H1 (cell line): Measurements from ENCODE around the gene TMEM145.

Experiments used
- BACH1 ChIP-seq: IDR thresholded peaks from 2 replicates; pipeline ENCODE4 v1.6.1; 2012; ENCODE audit warnings: low read length, improper control_type of control experiment
- CREB1 ChIP-seq: IDR thresholded peaks from 2 replicates; pipeline ENCODE4 v1.6.1; 2012; ENCODE audit warnings: inconsistent platforms
- CTBP2 ChIP-seq: IDR thresholded peaks from 2 replicates; pipeline ENCODE4 v1.7.0; 2011; ENCODE audit warnings: borderline replicate concordance, mild to moderate bottlenecking, moderate library complexity, mixed read lengths, low read length; ENCODE audit not compliant: insufficient read depth, insufficient read length
- FOSL1 ChIP-seq: IDR thresholded peaks from 2 replicates; pipeline ENCODE4 v1.6.1; 2011; ENCODE audit warnings: mild to moderate bottlenecking, low read depth, low read length, moderate library complexity; ENCODE audit not compliant: insufficient read depth
- POLR2A ChIP-seq, 2 experiments: IDR thresholded peaks; 1 replicate in 1 of 2; 2 replicates in 1 of 2; pipeline ENCODE4 v1.6.1; 2011; ENCODE audit warnings: low read depth in 2 of 2, low read length in 2 of 2, mild to moderate bottlenecking in 2 of 2; ENCODE audit errors: control extremely low read depth in 1 of 2
- POLR2AphosphoS5 ChIP-seq: IDR thresholded peaks from 2 replicates; pipeline ENCODE4 v1.6.1; 2011; ENCODE audit warnings: low read depth, low read length
- TAF1 ChIP-seq: IDR thresholded peaks from 2 replicates; pipeline ENCODE4 v1.6.1; 2011; ENCODE audit warnings: mild to moderate bottlenecking, low read depth, low read length
- TF ChIP-seq, protein P1 (sequence below), 3 experiments: IDR thresholded peaks; 1 replicate in 2 of 3; 2 replicates in 1 of 3; pipeline versions ENCODE4 v1.5.1 to v1.6.1; 2011; ENCODE audit warnings: low read length in 3 of 3, mild to moderate bottlenecking in 3 of 3, inconsistent platforms in 2 of 3, low read depth in 1 of 3, moderate library complexity in 1 of 3; ENCODE audit not compliant: insufficient read depth in 1 of 3; ENCODE audit errors: control extremely low read depth in 1 of 3

DNA sequence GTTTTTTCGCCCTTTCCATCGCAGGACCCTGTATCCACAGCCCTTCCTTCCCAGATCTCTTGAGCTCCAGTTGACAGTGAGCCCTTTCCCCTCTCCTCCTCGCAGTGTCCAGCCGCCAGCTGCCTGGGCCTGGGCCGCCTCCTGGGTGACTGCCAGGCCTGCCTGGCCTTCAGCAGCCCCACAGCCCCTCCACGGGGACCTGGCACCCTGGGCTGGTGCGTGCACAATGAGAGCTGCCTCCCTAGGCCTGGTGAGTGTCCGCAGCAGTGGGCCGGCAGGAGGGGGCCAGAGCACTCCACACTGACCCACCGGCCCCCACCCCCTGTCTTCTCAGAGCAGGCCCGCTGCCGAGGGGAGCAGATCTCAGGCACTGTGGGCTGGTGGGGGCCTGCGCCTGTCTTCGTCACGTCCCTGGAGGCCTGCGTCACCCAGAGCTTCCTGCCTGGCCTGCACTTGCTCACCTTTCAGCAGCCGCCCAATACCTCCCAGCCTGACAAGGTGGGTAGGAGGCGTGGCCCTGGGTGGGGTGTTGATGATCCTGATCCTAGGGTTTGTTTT, 31.3 kb downstream of the TMEM145 start:
- TF ChIP-seq, protein P1, sequence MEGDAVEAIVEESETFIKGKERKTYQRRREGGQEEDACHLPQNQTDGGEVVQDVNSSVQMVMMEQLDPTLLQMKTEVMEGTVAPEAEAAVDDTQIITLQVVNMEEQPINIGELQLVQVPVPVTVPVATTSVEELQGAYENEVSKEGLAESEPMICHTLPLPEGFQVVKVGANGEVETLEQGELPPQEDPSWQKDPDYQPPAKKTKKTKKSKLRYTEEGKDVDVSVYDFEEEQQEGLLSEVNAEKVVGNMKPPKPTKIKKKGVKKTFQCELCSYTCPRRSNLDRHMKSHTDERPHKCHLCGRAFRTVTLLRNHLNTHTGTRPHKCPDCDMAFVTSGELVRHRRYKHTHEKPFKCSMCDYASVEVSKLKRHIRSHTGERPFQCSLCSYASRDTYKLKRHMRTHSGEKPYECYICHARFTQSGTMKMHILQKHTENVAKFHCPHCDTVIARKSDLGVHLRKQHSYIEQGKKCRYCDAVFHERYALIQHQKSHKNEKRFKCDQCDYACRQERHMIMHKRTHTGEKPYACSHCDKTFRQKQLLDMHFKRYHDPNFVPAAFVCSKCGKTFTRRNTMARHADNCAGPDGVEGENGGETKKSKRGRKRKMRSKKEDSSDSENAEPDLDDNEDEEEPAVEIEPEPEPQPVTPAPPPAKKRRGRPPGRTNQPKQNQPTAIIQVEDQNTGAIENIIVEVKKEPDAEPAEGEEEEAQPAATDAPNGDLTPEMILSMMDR (IDR thresholded peaks at IDR 0.05; ENCODE audit: control extremely low read depth in 1 of 3, insufficient read depth in 1 of 3, low read depth in 1 of 3, low read length in 3 of 3): no peak
- no peak for TF ChIP-seq BACH1
- no peak for TF ChIP-seq FOSL1
- TF ChIP-seq POLR2A (IDR thresholded peaks at IDR 0.05; ENCODE audit: control extremely low read depth in 1 of 2, low read depth in 2 of 2, low read length in 2 of 2): no peak
- no peak for TF ChIP-seq POLR2AphosphoS5
- no peak for TF ChIP-seq CTBP2
- no peak for TF ChIP-seq TAF1
- TF ChIP-seq CREB1: no peak
